WI38 (cell line): ENCODE data around the gene SPIN1.

Source experiments
- H3K4me3 ChIP-seq: 2 replicates; pipeline ENCODE4 v1.5.1; 2011; ENCODE audit warnings: low read depth, mild to moderate bottlenecking, control low read depth, low read length
- CTCF ChIP-seq: IDR thresholded peaks from 2 replicates; pipeline ENCODE4 v1.5.1; 2012; ENCODE audit warnings: low read depth, mild to moderate bottlenecking, control low read depth, low read length

The SPIN1 gene

GRCh38 chr9:88420227-88420626 lies 32.0 kb downstream of the SPIN1 start:
- TF ChIP-seq CTCF, result no peak
- no peak overlapping the region for H3K4me3 ChIP-seq

- no peak for TF ChIP-seq CTCF
- no peak overlapping the region for H3K4me3 ChIP-seq
Observed at GRCh38 chr9:88421348-88421747, 33.1 kb downstream of the SPIN1 start.

GRCh38 chr9:88425538-88425950 lies 37.3 kb downstream of the SPIN1 start:
- no peak for TF ChIP-seq CTCF
- no peak overlapping the region for H3K4me3 ChIP-seq

- no peak for TF ChIP-seq CTCF
- H3K4me3 ChIP-seq, result no peak overlapping the region
Observed at GRCh38 chr9:88426651-88427050, 38.4 kb downstream of the SPIN1 start.

GRCh38 chr9:88429595-88430430 lies 41.6 kb downstream of the SPIN1 start:
- H3K4me3 ChIP-seq, result no peak overlapping the region
- no peak for TF ChIP-seq CTCF

- no peak overlapping the region for H3K4me3 ChIP-seq
- TF ChIP-seq CTCF, result no peak
Observed at GRCh38 chr9:88433583-88434255, 45.5 kb downstream of the SPIN1 start.

GRCh38 chr9:88435336-88435735 lies 47.1 kb downstream of the SPIN1 start:
- no peak overlapping the region for H3K4me3 ChIP-seq

More at GRCh38 chr9:88435336-88435735, 47.1 kb downstream of the SPIN1 start:
- no peak for TF ChIP-seq CTCF
